DOHH2 (cell line): ENCODE measurements around the gene FANCI.

Source experiments
- H3F3A ChIP-seq: fragments of 200-600 bp; sonication (generic), shearing (Covaris generic); 2 replicates; pipeline ENCODE4 v1.6.0; 2016; ENCODE audit warnings: antibody characterized with exemption, mild to moderate bottlenecking; ENCODE audit not compliant: control insufficient read depth, insufficient read depth
- H3K27ac ChIP-seq: fragments of 200-600 bp; sonication (generic); 2 replicates; pipeline ENCODE4 v1.5.1; 2014; ENCODE audit warnings: low read depth, mild to moderate bottlenecking, low read length, moderate library complexity
- H3K27me3 ChIP-seq: fragments of 200-600 bp; sonication (generic); 2 replicates; pipeline ENCODE4 v1.6.1; 2014; ENCODE audit warnings: mild to moderate bottlenecking, low read length, mixed read lengths; ENCODE audit not compliant: control insufficient read depth
- H3K36me3 ChIP-seq: fragments of 200-600 bp; sonication (generic); 2 replicates; pipeline ENCODE4 v1.6.1; 2014; ENCODE audit warnings: mild to moderate bottlenecking, low read length, moderate library complexity, mixed read lengths; ENCODE audit not compliant: control insufficient read depth
- H3K4me1 ChIP-seq: fragments of 200-600 bp; sonication (generic); 2 replicates; pipeline ENCODE4 v1.6.1; 2014; ENCODE audit warnings: mild to moderate bottlenecking, low read length, mixed read lengths; ENCODE audit not compliant: control insufficient read depth
- H3K4me2 ChIP-seq: fragments of 200-600 bp; sonication (generic); 2 replicates; pipeline ENCODE4 v1.6.0; 2014; ENCODE audit warnings: mild to moderate bottlenecking, low read length, moderate library complexity
- H3K4me3 ChIP-seq: fragments of 200-600 bp; sonication (generic); 2 replicates; pipeline ENCODE4 v1.5.1; 2014; ENCODE audit warnings: mild to moderate bottlenecking, low read length, mixed read lengths
- H3K79me2 ChIP-seq: fragments of 200-600 bp; sonication (generic); 2 replicates; pipeline ENCODE4 v1.6.1; 2014; ENCODE audit warnings: mild to moderate bottlenecking, low read length, mixed read lengths; ENCODE audit not compliant: control insufficient read depth
- H3K9me2 ChIP-seq: fragments of 200-600 bp; sonication (generic); replicated peaks from 2 replicates; pipeline ENCODE4 v1.6.1; 2014; ENCODE audit warnings: mild to moderate bottlenecking, low read length, mixed read lengths; ENCODE audit not compliant: control insufficient read depth
- H3K9me3 ChIP-seq: fragments of 200-600 bp; sonication (generic); 2 replicates; pipeline ENCODE4 v1.6.1; 2014; ENCODE audit warnings: antibody characterized with exemption, low read length, mixed read lengths; ENCODE audit not compliant: control insufficient read depth, insufficient read depth
- H4K20me1 ChIP-seq: fragments of 200-600 bp; sonication (generic); 2 replicates; pipeline ENCODE4 v1.6.0; 2014; ENCODE audit warnings: low read depth, mild to moderate bottlenecking, antibody characterized with exemption, low read length, moderate library complexity; ENCODE audit not compliant: control insufficient read depth, insufficient read depth
- CTCF ChIP-seq: fragments of 200-600 bp; sonication (generic); IDR thresholded peaks from one replicate; pipeline ENCODE4 v1.5.1; 2014; ENCODE audit warnings: antibody characterized with exemption, mild to moderate bottlenecking, low read depth, low read length; ENCODE audit not compliant: poor library complexity, severe bottlenecking
- EZH2phosphoT487 ChIP-seq: fragments of 200-600 bp; sonication (generic); IDR thresholded peaks from 2 replicates; pipeline ENCODE4 v1.6.1; 2017; ENCODE audit warnings: borderline replicate concordance, mild to moderate bottlenecking, antibody characterized with exemption, low read length, moderate library complexity, mixed read lengths

Gene FANCI

GRCh38 chr15:89352476-89352875, 108.7 kb downstream of the FANCI start:
- Histone ChIP-seq H3K4me3 (no peak overlapping the region), H3K36me3 (no peaks in the 10 kb centered on the region), H3K27me3 (peaks cover 51% of the 10 kb centered on the region), H3K9me3 (no peaks in the 10 kb centered on the region), H3K4me1 (no peaks in the 10 kb centered on the region), H3F3A (no peaks in the 10 kb centered on the region), H4K20me1 (no peaks in the 10 kb centered on the region), H3K9me2 (no peaks in the 10 kb centered on the region), H3K27ac (no peak overlapping the region), H3K79me2 (no peaks in the 10 kb centered on the region), H3K4me2 (no peak overlapping the region)
- TF ChIP-seq CTCF, result no peak
- no peak for TF ChIP-seq EZH2phosphoT487

- Histone ChIP-seq H3K9me2 (no peaks in the 10 kb centered on the region), H3K27me3 (peaks cover 53% of the 10 kb centered on the region), H3F3A (no peaks in the 10 kb centered on the region), H3K4me1 (peaks cover 6% of the 10 kb centered on the region; the same call in 1 of the 2 replicates), H3K4me3 (no peak overlapping the region), H4K20me1 (no peaks in the 10 kb centered on the region), H3K4me2 (no peak overlapping the region), H3K79me2 (no peaks in the 10 kb centered on the region), H3K36me3 (no peaks in the 10 kb centered on the region), H3K27ac (no peak overlapping the region), H3K9me3 (no peaks in the 10 kb centered on the region)
- TF ChIP-seq EZH2phosphoT487 (no peak), CTCF (no peak)
Observed at GRCh38 chr15:89353991-89354390, 110.2 kb downstream of the FANCI start.

- no peaks in the 10 kb centered on the region for H3K9me2 ChIP-seq
- peaks cover 9% of the 10 kb centered on the region; the same call in 1 of the 2 replicates for H3K4me1 ChIP-seq
- H3K9me3 ChIP-seq, result no peaks in the 10 kb centered on the region
- H3K4me2 ChIP-seq, result no peak overlapping the region
- no peaks in the 10 kb centered on the region for H4K20me1 ChIP-seq
- H3K36me3 ChIP-seq, result no peaks in the 10 kb centered on the region
- no peak overlapping the region for H3K4me3 ChIP-seq
- no peaks in the 10 kb centered on the region for H3K79me2 ChIP-seq
- H3F3A ChIP-seq, result no peaks in the 10 kb centered on the region
- TF ChIP-seq EZH2phosphoT487, result no peak
- TF ChIP-seq CTCF, result peak; percentile 69
- H3K27me3 ChIP-seq, result peaks cover 65% of the 10 kb centered on the region
- H3K27ac ChIP-seq, result no peak overlapping the region
Observed at GRCh38 chr15:89356634-89357298, 113.0 kb downstream of the FANCI start.
